ENCODE data around the gene MEI1. TPM values are rescaled to one million over a fixed set of nuclear protein-coding genes. Genes with fewer than 3 reads are reported as not detected.
A peak's percentile ranks its signal among the peaks of the same experiment; 100 is the strongest.

Gene MEI1
- total RNA-seq, 1 donor = 0.27 TPM

DNA sequence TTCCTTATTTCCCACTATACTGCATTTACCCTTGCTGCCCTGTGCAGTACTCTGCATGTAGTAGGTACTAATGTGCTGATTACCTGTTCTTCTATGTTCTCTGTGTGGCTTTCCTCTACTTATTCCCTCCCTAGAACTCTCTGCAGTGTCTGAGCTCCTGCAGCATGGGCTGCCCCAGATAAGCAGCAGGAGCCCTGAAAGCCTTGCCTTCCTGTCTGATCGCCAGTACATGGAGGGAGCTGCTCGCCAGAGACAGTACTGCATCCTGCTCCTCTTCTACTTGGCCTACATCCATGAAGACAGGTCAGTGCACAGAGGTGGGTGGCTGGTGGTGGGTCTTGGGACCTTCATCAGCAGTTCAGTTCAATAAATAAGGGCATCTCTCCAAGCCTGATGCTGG is 58.9 kb downstream of the MEI1 start:
- TF ChIP-seq, protein P1, sequence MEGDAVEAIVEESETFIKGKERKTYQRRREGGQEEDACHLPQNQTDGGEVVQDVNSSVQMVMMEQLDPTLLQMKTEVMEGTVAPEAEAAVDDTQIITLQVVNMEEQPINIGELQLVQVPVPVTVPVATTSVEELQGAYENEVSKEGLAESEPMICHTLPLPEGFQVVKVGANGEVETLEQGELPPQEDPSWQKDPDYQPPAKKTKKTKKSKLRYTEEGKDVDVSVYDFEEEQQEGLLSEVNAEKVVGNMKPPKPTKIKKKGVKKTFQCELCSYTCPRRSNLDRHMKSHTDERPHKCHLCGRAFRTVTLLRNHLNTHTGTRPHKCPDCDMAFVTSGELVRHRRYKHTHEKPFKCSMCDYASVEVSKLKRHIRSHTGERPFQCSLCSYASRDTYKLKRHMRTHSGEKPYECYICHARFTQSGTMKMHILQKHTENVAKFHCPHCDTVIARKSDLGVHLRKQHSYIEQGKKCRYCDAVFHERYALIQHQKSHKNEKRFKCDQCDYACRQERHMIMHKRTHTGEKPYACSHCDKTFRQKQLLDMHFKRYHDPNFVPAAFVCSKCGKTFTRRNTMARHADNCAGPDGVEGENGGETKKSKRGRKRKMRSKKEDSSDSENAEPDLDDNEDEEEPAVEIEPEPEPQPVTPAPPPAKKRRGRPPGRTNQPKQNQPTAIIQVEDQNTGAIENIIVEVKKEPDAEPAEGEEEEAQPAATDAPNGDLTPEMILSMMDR (IDR thresholded peaks at IDR 0.05; ENCODE audit: insufficient read depth, low read length) = no peak
- no peak for DNase-seq (ENCODE audit: low read depth)
- H3K4me3 ChIP-seq (ENCODE audit: low read depth, low read length) = no peak overlapping the region

DNA sequence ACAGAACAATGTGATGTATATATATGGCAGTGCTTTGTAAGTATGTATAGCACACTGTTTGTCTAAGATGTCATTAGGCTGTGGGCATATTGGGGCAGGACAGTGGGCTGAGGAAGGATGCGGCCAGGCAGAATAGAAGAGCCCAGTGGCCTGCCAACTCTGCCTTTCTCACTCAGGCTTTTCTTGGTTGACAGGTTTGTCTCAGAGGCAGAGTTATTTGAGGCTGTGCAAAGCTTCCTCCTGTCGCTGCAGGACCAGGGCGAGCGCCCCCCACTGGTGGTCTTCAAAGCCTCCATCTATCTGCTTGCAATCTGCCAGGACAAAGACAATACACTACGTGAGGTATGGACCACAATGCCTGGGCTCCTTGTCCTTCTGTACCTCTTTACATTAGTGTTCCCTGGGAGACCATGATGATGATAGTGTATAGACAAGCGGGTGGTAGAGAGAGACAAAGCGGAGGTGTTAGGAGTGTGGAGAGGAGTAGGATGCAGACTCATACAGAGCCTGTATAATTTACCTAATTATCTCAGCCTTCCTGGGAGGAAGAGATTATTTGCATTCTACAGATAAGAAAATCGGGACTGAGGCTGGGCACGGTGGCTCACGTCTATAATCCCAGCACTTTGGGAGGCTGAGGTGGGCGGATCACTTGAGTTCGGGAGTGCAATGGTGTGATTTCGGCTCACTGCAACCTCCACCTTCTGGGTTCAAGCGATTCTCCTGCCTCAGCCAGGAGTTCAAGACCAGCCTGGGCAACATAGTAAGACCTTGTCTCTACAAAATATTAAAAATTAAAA is 63.9 kb downstream of the MEI1 start:
- no peak for DNase-seq (ENCODE audit: low read depth)
- TF ChIP-seq, protein P1 (IDR thresholded peaks at IDR 0.05; ENCODE audit: insufficient read depth, low read length) = no peak

DNA sequence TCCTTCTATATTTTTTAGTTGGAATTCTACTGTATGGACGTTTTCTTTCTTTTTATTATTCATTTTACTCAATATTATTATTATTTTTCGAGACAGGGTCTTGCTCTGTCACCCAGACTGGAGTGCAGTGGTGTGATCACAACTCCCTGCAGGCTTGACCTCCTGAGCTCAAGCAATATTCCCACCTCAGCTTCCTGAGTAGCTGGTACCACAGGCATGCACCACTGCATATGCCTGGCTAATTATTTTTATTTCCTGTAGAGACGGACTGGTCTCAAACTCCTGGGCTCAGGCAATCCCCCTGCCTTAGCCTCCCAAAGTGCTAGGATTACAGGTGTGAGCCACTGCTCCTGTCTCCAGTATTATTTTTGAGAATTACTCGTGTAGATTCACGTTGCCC is 67.2 kb downstream of the MEI1 start:
- no peak for DNase-seq (ENCODE audit: low read depth)
- TF ChIP-seq, protein P1 (IDR thresholded peaks at IDR 0.05; ENCODE audit: insufficient read depth, low read length) = no peak
- no peak overlapping the region for H3K4me3 ChIP-seq (ENCODE audit: low read depth, low read length)

More for the DNA sequence above, 63.9 kb downstream of the MEI1 start:
- H3K4me3 ChIP-seq (ENCODE audit: low read depth, low read length) = no peak overlapping the region

DNA sequence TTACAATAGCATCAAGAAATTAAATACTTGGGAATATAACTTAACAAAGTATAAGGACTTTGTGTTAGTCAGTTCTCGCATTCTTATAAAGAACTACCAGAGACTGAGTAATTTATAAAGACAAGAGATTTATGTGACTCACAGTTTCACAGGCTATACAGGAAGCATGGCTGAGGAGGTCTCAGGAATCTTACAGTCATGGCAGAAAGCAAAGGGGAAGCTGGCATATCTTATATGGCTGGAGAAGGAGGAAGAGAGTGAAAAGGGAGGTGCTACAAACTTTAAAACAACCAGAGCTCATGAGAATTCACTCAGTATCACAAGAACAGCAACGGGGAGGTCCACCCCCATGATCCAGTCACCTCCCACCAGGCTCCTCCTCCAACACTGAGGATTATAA is 69.1 kb downstream of the MEI1 start:
- peak; percentile 17 for DNase-seq (ENCODE audit: low read depth)

DNA sequence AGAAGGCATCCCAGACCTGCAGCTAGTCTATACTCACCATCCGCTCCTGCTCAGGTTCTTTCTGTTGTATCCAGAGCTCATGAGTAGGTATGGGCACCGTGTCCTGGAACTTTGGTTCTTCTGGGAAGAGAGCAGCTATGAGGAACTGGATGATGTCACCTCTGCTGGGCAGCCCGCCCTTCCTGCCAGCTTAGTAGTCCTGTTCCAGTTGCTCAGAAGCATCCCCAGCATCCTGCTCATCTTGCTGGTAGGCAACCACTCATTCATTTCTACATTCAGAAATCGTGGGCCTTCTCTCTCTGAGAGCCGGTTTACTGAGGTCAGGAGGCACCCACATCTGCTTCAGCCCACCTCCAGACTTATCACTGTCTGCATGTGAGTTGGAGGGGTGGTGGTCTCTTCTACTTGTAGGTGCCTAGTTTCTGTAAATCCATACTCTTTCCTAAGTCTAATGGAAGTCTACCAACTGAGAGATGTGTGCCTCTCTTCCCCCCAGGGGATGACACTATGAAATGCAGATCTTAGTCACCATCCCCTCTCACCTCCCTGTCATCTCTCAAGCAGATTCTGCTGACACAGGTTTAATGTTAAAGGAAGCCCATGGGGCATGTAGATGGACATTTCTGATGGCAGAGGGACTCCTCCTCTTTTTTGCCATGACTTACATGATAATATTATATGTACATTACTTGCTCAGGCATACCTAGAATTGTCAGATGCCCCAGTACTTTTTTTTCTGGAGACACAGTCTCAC is 71.6 kb downstream of the MEI1 start:
- DNase-seq (ENCODE audit: low read depth) = no peak
- H3K4me3 ChIP-seq (ENCODE audit: low read depth, low read length) = no peak overlapping the region
- TF ChIP-seq, protein P1 (IDR thresholded peaks at IDR 0.05; ENCODE audit: insufficient read depth, low read length) = no peak

More for the DNA sequence above, 69.1 kb downstream of the MEI1 start:
- TF ChIP-seq, protein P1 (IDR thresholded peaks at IDR 0.05; ENCODE audit: insufficient read depth, low read length) = no peak
- H3K4me3 ChIP-seq (ENCODE audit: low read depth, low read length) = no peak overlapping the region

GRCh38 chr22:41772198-41772597 is 72.9 kb downstream of the MEI1 start:
- H3K4me3 ChIP-seq (ENCODE audit: low read depth, low read length) = no peak overlapping the region
- TF ChIP-seq, protein P1 (IDR thresholded peaks at IDR 0.05; ENCODE audit: insufficient read depth, low read length) = no peak
- DNase-seq (ENCODE audit: low read depth) = no peak
